DND-41 (cell line): ENCODE results near the gene HNRNPDL.

ENCODE experiments used
- ATAC-seq: fragments of 200-7000 bp; cut with Tn5 transposase; 3 replicates; pipeline ENCODE4 v1.9.1; 2021; ENCODE audit warnings: low read depth; ENCODE audit not compliant: insufficient read depth
- DNase-seq: peaks from one replicate; pipeline ENCODE4 v3.0.0-alpha.2; 2020
- H2AFZ ChIP-seq: 2 replicates; pipeline ENCODE4 v1.6.0; 2012; ENCODE audit warnings: low read depth, low read length
- H3K27ac ChIP-seq: 2 replicates; pipeline ENCODE4 v1.5.1; 2012; ENCODE audit warnings: low read length, inconsistent platforms
- H3K27me3 ChIP-seq: fragments of 200-600 bp; sonication (generic); 2 replicates; pipeline ENCODE4 v1.6.0; 2012; ENCODE audit warnings: low read length, mild to moderate bottlenecking, inconsistent platforms; ENCODE audit not compliant: insufficient read depth, poor library complexity
- H3K36me3 ChIP-seq: 2 replicates; pipeline ENCODE4 v1.5.1; 2012; ENCODE audit warnings: low read length, inconsistent platforms; ENCODE audit not compliant: insufficient read depth
- H3K4me1 ChIP-seq: 2 replicates; pipeline ENCODE4 v1.5.1; 2012; ENCODE audit warnings: mild to moderate bottlenecking, low read length; ENCODE audit not compliant: insufficient read depth
- H3K4me2 ChIP-seq: 2 replicates; pipeline ENCODE4 v1.6.0; 2012; ENCODE audit warnings: mild to moderate bottlenecking, moderate library complexity, low read length, inconsistent platforms; ENCODE audit not compliant: insufficient read depth
- H3K4me3 ChIP-seq, 2 experiments: fragments of 200-600 bp in 1 of 2; shearing (Covaris generic) in 1 of 2; 2 replicates each; pipeline ENCODE4 v1.5.1; 2012 to 2016; ENCODE audit warnings: inconsistent platforms in 2 of 2, low read length in 2 of 2, mild to moderate bottlenecking in 2 of 2, low read depth in 1 of 2, moderate library complexity in 1 of 2
- H3K79me2 ChIP-seq: 2 replicates; pipeline ENCODE4 v1.6.0; 2012; ENCODE audit warnings: low read length, inconsistent platforms; ENCODE audit not compliant: insufficient read depth
- H3K9ac ChIP-seq: 2 replicates; pipeline ENCODE4 v1.6.0; 2012; ENCODE audit warnings: low read depth, mild to moderate bottlenecking, inconsistent platforms, low read length, moderate library complexity
- H3K9me3 ChIP-seq: 2 replicates; pipeline ENCODE4 v1.5.1; 2012; ENCODE audit warnings: low read length, moderate library complexity, mild to moderate bottlenecking, inconsistent platforms; ENCODE audit not compliant: insufficient read depth, severe bottlenecking
- H4K20me1 ChIP-seq: 2 replicates; pipeline ENCODE4 v1.6.0; 2012; ENCODE audit warnings: low read length; ENCODE audit not compliant: insufficient read depth
- EZH2 ChIP-seq: IDR thresholded peaks from 3 replicates; pipeline ENCODE4 v1.6.1; 2012; ENCODE audit warnings: borderline replicate concordance, low read depth, mild to moderate bottlenecking, moderate library complexity, low read length, inconsistent platforms; ENCODE audit not compliant: severe bottlenecking
- TF ChIP-seq, protein P1 (sequence below): IDR thresholded peaks from 2 replicates; pipeline ENCODE4 v1.5.1; 2012; ENCODE audit warnings: borderline replicate concordance, low read length, moderate library complexity, mild to moderate bottlenecking; ENCODE audit not compliant: poor library complexity, severe bottlenecking; ENCODE audit errors: extremely low read depth

HNRNPDL gene

GRCh38 chr4:82402196-82402775 is 28.0 kb downstream of the HNRNPDL start:
- Histone ChIP-seq H2AFZ (no peak overlapping the region), H3K4me2 (no peak overlapping the region), H3K9me3 (no peaks in the 10 kb centered on the region), H3K27me3 (peaks cover 2% of the 10 kb centered on the region), H3K4me1 (no peaks in the 10 kb centered on the region), H3K4me3 (no peak overlapping the region), H3K36me3 (no peaks in the 10 kb centered on the region), H3K9ac (no peak overlapping the region), H4K20me1 (no peaks in the 10 kb centered on the region), H3K79me2 (no peaks in the 10 kb centered on the region), H3K27ac (no peak overlapping the region)
- ATAC-seq = no peak
- DNase-seq = no peak
- no peak for TF ChIP-seq EZH2
- TF ChIP-seq, protein P1, sequence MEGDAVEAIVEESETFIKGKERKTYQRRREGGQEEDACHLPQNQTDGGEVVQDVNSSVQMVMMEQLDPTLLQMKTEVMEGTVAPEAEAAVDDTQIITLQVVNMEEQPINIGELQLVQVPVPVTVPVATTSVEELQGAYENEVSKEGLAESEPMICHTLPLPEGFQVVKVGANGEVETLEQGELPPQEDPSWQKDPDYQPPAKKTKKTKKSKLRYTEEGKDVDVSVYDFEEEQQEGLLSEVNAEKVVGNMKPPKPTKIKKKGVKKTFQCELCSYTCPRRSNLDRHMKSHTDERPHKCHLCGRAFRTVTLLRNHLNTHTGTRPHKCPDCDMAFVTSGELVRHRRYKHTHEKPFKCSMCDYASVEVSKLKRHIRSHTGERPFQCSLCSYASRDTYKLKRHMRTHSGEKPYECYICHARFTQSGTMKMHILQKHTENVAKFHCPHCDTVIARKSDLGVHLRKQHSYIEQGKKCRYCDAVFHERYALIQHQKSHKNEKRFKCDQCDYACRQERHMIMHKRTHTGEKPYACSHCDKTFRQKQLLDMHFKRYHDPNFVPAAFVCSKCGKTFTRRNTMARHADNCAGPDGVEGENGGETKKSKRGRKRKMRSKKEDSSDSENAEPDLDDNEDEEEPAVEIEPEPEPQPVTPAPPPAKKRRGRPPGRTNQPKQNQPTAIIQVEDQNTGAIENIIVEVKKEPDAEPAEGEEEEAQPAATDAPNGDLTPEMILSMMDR = no peak

DNA sequence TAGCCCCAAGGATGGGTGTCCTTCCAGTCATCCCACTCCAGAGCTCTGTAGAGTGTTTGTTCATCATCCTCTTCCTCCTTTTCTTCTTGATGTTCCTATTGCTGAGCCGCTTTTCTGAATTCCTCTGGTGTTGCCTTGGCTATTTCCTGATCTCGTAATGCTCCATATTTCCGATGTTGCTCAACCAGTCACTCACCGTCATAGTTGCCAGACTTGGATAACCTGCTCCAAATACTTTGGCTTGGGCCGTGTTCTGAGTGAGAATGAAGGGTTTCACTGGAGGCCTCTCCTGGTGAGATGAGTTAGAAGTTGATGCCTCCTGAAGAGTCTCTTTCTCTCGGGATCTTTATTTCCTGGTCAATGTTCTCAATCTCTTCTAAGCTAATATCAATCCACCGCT is 28.7 kb downstream of the HNRNPDL start:
- Histone ChIP-seq H2AFZ (no peak overlapping the region), H4K20me1 (no peaks in the 10 kb centered on the region), H3K9ac (no peak overlapping the region), H3K79me2 (no peaks in the 10 kb centered on the region), H3K4me3 (no peak overlapping the region), H3K27me3 (peaks cover 2% of the 10 kb centered on the region), H3K4me2 (no peak overlapping the region), H3K36me3 (no peaks in the 10 kb centered on the region), H3K4me1 (no peaks in the 10 kb centered on the region), H3K9me3 (no peaks in the 10 kb centered on the region), H3K27ac (no peak overlapping the region)
- TF ChIP-seq, protein P1 = no peak
- TF ChIP-seq EZH2 = no peak
- DNase-seq = no peak
- no peak for ATAC-seq

- Histone ChIP-seq H3K4me2 (no peak overlapping the region), H3K4me3 (no peak overlapping the region), H3K27me3 (peaks cover 2% of the 10 kb centered on the region), H2AFZ (no peak overlapping the region), H3K9ac (no peak overlapping the region), H4K20me1 (no peaks in the 10 kb centered on the region), H3K9me3 (no peaks in the 10 kb centered on the region), H3K4me1 (no peaks in the 10 kb centered on the region), H3K27ac (no peak overlapping the region), H3K79me2 (no peaks in the 10 kb centered on the region), H3K36me3 (no peaks in the 10 kb centered on the region)
- TF ChIP-seq, protein P1 = no peak
- no peak for TF ChIP-seq EZH2
- ATAC-seq (no peak), DNase-seq (no peak)
Measured at GRCh38 chr4:82398263-82398662, 32.0 kb downstream of the HNRNPDL start.
